Activated CD4-positive, alpha-beta T cell treated with anti-CD3 and anti-CD28 coated beads for 24 hours (primary cell): ENCODE results near the gene TMPRSS11E.
"Not testable (repeated sequence)": the region's sequence is repeated elsewhere in the genome, so short reads cannot be mapped to it uniquely, and the experiment has no call there.

Source experiments
- DNase-seq, 2 donors: peaks; one replicate each; pipeline ENCODE4 v3.0.0-alpha.2; 2020; ENCODE audit warnings: low read depth in 2 of 2

TMPRSS11E gene

GRCh38 chr4:68447201-68447600, at the start of gene TMPRSS11E:
TMPRSS11E (plus strand) TSS chr4:68447463; CDS start chr4:68447513, 50 bp downstream.
- DNase-seq = no peak

GRCh38 chr4:68399306-68399705, 48.0 kb upstream of the TMPRSS11E start:
- DNase-seq = no peak

GRCh38 chr4:68401231-68401630, 46.0 kb upstream of the TMPRSS11E start:
- DNase-seq = no peak

- DNase-seq = no peak
These were observed 43.1 kb upstream of the TMPRSS11E start for GRCh38 chr4:68404153-68404552.

GRCh38 chr4:68405718-68406478, 41.4 kb upstream of the TMPRSS11E start:
- DNase-seq = not testable (repeated sequence)

- no peak for DNase-seq
These were observed 40.8 kb upstream of the TMPRSS11E start for GRCh38 chr4:68406479-68406859.

- DNase-seq = not testable (repeated sequence)
These were observed 40.0 kb upstream of the TMPRSS11E start for GRCh38 chr4:68407015-68407867.

GRCh38 chr4:68407868-68408190, 39.4 kb upstream of the TMPRSS11E start:
- DNase-seq = no peak

GRCh38 chr4:68410149-68410548, 37.1 kb upstream of the TMPRSS11E start:
- no peak for DNase-seq

- no peak for DNase-seq
These were observed 36.6 kb upstream of the TMPRSS11E start for GRCh38 chr4:68410643-68411042.

GRCh38 chr4:68412031-68412430, 35.2 kb upstream of the TMPRSS11E start:
- DNase-seq = not testable (repeated sequence)

GRCh38 chr4:68416591-68416990, 30.7 kb upstream of the TMPRSS11E start:
- DNase-seq = no peak

GRCh38 chr4:68426516-68426915, 20.7 kb upstream of the TMPRSS11E start:
- DNase-seq = no peak

- DNase-seq = no peak
These were observed 16.9 kb upstream of the TMPRSS11E start for GRCh38 chr4:68430337-68430736.

- DNase-seq = no peak
These were observed 14.9 kb upstream of the TMPRSS11E start for GRCh38 chr4:68432320-68432719.

GRCh38 chr4:68433582-68433981, 13.7 kb upstream of the TMPRSS11E start:
- DNase-seq = no peak

- DNase-seq = no peak
These were observed 13.0 kb upstream of the TMPRSS11E start for GRCh38 chr4:68434277-68434676.

- no peak for DNase-seq
These were observed 12.4 kb upstream of the TMPRSS11E start for GRCh38 chr4:68434836-68435235.

GRCh38 chr4:68445111-68445510, 2.2 kb upstream of the TMPRSS11E start:
- DNase-seq = no peak

- DNase-seq = no peak
These were observed 4.3 kb downstream of the TMPRSS11E start for GRCh38 chr4:68451246-68452211.

GRCh38 chr4:68460085-68460484, 12.8 kb downstream of the TMPRSS11E start:
- DNase-seq = no peak

GRCh38 chr4:68461790-68462189, 14.5 kb downstream of the TMPRSS11E start:
- DNase-seq = no peak
